NB4 (cell line): ENCODE results near the gene KCTD3.

Source experiments
- CTCF ChIP-seq: IDR thresholded peaks from one replicate; pipeline ENCODE4 v1.5.1; 2012; ENCODE audit warnings: low read depth, low read length
- MAX ChIP-seq: IDR thresholded peaks from 2 replicates; pipeline ENCODE4 v1.6.1; 2011; ENCODE audit warnings: low read depth, low read length
- POLR2A ChIP-seq: IDR thresholded peaks from 2 replicates; pipeline ENCODE4 v1.6.1; 2011; ENCODE audit warnings: mild to moderate bottlenecking; ENCODE audit not compliant: insufficient read length; ENCODE audit errors: extremely low read depth

GRCh38 chr1:215555531-215555930, 11.6 kb upstream of the KCTD3 start:
- TF ChIP-seq CTCF (no peak), POLR2A (no peak), MAX (no peak)
